ENCODE measurements around the gene ITPR1.

DNA sequence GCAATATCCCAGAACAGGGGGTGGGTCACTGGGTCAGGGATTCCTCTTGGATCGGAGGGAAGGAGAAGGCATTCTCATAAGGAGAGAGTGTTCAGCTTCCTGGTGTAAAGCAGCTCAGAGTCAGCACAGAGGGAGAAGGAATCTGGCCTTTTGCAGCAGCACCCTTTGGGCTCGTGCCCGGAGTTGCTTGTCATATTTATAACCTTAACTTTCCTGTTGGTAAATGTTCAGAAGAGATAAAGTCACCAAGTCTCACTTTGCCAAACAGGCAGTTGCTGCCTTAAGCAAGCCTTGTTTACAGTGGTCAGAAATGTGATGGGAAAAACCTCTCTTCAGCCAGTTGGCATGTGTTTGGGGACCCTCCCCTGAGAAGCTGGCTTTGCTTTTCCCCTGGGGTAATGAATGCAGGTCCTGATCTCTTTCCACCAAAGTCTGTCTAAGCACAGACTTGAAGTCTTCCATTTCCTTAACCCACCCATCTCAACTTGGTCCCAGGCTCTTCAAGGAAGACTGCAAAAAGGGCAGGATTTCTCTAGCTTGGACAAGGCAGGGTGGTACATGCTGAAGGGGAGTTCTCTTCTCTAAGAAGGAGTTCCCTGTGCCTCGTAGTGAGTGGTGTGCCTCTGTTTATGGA is 279.1 kb downstream of the ITPR1 start:
- TF ChIP-seq, protein P1, sequence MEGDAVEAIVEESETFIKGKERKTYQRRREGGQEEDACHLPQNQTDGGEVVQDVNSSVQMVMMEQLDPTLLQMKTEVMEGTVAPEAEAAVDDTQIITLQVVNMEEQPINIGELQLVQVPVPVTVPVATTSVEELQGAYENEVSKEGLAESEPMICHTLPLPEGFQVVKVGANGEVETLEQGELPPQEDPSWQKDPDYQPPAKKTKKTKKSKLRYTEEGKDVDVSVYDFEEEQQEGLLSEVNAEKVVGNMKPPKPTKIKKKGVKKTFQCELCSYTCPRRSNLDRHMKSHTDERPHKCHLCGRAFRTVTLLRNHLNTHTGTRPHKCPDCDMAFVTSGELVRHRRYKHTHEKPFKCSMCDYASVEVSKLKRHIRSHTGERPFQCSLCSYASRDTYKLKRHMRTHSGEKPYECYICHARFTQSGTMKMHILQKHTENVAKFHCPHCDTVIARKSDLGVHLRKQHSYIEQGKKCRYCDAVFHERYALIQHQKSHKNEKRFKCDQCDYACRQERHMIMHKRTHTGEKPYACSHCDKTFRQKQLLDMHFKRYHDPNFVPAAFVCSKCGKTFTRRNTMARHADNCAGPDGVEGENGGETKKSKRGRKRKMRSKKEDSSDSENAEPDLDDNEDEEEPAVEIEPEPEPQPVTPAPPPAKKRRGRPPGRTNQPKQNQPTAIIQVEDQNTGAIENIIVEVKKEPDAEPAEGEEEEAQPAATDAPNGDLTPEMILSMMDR (IDR thresholded peaks at IDR 0.05; ENCODE audit: poor library complexity, severe bottlenecking), result no peak
- TF ChIP-seq EZH2 (IDR thresholded peaks at IDR 0.05; ENCODE audit: borderline replicate concordance, insufficient read depth, low read length, poor library complexity, severe bottlenecking), result no peak
- TF ChIP-seq EP300 (conservative IDR thresholded peaks at IDR 0.05; ENCODE audit: poor library complexity, severe bottlenecking), result no peak
- no peak for TF ChIP-seq POLR2AphosphoS5 (IDR thresholded peaks at IDR 0.05)
- TF ChIP-seq, protein P2, sequence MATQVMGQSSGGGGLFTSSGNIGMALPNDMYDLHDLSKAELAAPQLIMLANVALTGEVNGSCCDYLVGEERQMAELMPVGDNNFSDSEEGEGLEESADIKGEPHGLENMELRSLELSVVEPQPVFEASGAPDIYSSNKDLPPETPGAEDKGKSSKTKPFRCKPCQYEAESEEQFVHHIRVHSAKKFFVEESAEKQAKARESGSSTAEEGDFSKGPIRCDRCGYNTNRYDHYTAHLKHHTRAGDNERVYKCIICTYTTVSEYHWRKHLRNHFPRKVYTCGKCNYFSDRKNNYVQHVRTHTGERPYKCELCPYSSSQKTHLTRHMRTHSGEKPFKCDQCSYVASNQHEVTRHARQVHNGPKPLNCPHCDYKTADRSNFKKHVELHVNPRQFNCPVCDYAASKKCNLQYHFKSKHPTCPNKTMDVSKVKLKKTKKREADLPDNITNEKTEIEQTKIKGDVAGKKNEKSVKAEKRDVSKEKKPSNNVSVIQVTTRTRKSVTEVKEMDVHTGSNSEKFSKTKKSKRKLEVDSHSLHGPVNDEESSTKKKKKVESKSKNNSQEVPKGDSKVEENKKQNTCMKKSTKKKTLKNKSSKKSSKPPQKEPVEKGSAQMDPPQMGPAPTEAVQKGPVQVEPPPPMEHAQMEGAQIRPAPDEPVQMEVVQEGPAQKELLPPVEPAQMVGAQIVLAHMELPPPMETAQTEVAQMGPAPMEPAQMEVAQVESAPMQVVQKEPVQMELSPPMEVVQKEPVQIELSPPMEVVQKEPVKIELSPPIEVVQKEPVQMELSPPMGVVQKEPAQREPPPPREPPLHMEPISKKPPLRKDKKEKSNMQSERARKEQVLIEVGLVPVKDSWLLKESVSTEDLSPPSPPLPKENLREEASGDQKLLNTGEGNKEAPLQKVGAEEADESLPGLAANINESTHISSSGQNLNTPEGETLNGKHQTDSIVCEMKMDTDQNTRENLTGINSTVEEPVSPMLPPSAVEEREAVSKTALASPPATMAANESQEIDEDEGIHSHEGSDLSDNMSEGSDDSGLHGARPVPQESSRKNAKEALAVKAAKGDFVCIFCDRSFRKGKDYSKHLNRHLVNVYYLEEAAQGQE (IDR thresholded peaks at IDR 0.05; ENCODE audit: borderline replicate concordance), result no peak
- TF ChIP-seq TAF1 (IDR thresholded peaks at IDR 0.05; ENCODE audit: low read depth), result no peak
- no peak for TF ChIP-seq MXI1 (conservative IDR thresholded peaks at IDR 0.05; ENCODE audit: poor library complexity, severe bottlenecking)

Data from neural cell (in vitro differentiated cells).